ENCODE results near the gene KCND3.

GRCh38 chr1:111937147-111937725 is 52.2 kb downstream of the KCND3 start:
- TF ChIP-seq CTCF (IDR thresholded peaks at IDR 0.05) (no peak), POLR2A (IDR thresholded peaks at IDR 0.05) (no peak)

Data from upper lobe of left lung (tissue), 4 donors.